ENCODE results near the gene PGRMC2.
"Not testable (repeated sequence)": the region's sequence is repeated elsewhere in the genome, so short reads cannot be mapped to it uniquely, and the experiment has no call there.

The PGRMC2 gene

DNA sequence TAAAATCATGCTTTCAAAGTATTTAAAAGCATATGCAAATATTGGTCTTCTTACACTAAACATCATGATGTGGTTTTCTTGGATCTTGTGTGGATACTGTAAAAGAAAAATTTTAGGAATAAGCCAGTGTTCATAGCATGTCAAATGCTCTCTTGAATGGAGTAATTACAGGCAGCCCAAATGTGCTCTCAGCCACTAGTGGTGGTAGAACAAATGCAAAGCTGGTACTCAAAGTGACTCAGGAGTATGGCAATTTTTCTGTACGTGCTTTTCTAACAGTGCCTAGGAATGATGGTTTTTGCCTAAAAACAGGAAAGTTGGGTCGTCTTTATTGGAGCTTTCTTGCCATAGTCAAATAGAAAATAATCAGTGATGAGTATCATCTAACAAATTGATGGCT, 19.9 kb downstream of the PGRMC2 start:
- DNase-seq (ENCODE audit: low spot score), result no peak

DNA sequence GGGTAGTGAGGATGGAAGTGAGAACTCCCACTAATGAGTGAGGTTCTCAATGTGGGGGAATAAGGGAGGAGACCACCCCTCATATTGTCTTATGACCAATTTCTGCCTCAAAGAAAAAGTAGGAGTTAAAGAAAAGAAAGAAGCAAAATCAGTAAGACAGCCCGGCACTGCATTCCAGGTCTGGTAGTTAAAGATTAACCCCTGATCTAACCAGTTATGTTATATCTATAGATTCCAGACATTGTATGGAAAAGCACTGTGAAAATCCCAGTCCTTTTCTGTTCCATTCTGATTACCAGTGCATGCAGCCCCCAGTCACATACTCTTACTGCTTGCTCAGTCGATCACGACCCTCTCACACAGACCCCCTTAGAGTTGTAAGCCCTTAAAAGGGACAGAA, 20.4 kb downstream of the PGRMC2 start:
- DNase-seq (ENCODE audit: low spot score), result not testable (repeated sequence)

DNA sequence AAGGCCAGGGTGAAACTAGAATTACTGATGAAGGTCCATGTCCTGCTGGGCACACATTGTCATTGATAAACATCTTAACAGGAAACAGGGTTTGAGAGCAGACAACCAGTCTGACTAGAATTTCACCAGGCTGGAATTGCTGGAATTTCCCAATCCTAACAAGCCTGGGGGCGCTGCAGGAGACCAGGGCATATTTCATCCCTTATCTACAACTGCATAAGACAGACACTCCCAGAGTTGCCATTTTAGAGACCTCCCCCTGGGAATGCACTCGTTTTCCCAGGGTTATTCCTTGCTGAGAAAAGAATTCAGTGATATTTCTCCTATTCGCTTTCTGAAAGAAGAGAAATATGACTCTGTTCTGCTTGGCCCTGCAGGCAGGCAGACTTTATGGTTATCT, 22.1 kb downstream of the PGRMC2 start:
- not testable (repeated sequence) for DNase-seq (ENCODE audit: low spot score)

DNA sequence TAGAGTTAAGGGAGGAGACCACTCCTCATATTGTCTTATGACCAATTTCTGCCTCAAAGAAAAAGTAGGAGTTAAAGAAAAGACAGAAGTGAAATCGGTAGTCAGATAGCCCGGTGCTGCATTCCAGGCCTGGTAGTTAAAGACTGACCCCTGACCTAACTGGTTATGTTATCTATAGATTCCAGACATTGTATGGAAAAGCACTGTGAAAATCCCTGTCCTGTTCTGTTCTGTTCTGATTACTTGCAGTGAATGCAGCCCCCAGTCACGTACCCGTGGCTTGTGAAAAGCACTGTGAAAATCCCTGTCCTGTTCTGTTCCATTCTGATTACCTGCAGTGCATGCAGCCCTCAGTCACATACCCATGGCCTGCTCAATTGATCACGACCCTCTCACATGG, 27.7 kb downstream of the PGRMC2 start:
- not testable (repeated sequence) for DNase-seq (ENCODE audit: low spot score)

DNA sequence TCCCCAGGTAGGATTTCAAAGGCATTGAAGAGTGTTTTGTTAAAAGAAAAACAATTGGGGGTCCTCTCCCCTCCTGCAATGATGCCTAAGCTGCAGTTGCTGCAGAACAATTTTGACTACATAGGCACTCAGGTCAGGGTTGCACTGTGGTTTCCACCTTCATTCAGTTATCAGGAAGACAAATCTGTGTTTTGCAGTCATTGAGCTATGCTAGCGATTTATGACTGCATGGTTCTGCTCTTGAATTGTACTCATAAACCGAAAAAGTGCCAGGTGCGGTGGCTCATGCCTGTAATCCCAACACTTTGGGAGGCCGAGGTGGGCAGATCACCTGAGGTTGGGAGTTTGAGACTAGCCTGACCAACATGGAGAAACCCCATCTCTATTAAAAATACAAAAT, 29.4 kb downstream of the PGRMC2 start:
- DNase-seq (ENCODE audit: low spot score), result not testable (repeated sequence)

DNA sequence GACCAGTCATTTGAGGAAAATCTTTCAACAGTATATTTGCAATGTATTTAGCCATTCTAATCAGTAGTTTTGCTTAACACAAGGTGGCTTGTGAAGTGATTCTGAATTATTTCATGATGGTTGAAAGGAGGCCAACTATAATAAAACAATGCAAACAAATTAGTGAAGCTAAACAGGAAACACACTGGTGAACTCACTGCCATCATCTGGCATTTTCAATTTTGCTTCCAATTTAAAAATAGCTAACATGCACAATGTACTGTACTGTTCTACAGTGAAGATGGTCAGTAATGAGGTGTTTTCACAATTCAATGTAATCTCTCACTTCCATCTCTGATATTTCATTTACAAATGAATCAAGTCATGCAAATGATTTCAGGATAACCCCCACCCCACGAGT, 31.1 kb downstream of the PGRMC2 start:
- no peak for DNase-seq (ENCODE audit: low spot score)

DNA sequence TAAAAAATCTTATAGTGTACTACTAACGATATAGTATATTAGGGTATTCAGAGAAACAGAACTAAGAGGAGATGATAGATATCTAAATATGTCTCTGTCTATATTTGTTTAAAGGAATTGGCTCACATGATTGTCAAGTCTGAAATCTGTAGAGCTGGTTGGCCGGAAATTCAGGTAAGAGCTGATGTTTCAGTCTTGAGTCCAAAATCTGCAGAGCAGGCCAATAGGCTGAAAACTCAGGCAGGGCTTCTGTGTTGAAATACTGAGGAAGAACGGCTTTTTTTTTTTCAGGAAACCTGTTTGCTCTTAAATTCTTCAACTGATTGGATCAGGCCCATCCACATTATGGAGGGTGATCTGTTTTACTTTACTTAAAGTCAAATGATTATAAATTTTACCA, 31.7 kb downstream of the PGRMC2 start:
- DNase-seq (ENCODE audit: low spot score), result no peak

DNA sequence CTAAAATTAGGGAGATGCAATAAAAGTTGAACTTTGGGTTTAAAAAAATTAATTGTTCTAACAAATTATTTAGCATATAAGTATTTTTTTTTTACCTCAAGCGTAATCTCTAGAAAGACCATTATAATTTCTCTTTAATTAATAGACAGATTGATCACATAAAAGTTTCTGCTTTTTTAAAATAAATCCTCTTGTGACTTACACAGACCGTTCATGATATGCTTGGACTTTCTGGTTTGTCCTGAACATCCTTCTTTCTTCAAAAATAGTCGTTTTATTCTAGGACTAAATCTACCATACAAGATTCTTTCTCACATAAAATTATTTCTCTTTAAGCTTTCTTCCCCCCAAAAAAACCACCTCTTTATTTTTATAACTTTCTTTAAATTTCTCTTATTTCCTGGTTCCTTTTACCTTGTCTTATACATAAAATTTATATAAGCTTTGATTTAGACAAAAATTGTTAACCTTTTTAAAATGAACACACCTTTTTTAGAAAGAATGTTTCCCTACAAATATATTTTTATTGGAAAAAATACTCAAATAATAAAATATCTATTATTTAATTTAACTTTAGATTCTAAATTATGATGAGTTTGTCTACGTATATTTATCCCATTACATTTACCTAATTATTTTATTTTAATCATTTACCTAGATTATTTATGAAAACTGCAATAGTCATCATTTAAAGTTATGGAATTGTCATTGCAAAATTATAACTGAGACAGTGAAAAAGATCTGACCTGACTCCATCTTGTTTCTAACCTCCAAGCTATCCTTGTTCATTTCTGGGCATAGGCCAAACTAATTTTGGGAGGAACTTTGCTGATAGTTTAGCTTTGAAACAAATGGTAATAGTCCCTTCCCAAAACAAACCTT, 37.6 kb downstream of the PGRMC2 start:
- DNase-seq (ENCODE audit: low spot score), result no peak

DNA sequence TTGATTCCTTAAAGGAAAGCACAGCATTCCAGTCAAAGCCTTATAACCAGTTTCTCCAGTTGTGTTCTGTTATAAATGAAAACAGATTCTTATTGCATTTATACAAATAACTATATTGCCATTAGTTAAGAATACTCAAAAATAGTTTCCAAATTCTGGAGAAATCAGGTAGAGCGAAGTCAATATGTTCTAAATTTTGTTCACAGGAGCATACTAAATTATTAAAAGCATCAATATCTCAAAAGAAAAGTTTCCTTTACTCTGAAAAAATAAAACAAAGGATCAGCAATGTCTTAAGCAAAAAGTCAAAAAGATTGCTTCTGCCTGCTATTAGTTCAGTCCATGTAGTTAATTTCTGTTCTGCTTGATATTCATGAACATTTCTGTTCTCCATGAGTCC, 39.7 kb downstream of the PGRMC2 start:
- DNase-seq (ENCODE audit: low spot score), result no peak

DNA sequence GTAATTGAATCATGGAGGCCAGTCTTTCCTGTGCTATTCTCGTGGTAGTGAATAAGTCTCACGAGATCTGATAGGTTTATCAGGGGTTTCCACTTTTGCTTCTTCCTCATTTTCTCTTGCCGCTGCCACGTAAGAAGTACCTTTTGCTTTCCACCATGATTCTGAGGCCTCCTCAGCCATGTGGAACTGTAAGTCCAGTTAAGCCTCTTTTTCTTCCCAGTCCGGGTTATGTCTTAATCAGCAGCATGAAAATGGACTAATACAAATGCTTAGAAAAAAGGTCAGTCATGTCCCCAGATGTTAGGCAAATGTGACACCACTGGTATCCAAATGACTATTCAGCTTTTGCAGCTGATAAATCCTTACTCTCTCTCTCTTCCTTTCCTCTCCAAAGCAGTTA, 42.2 kb downstream of the PGRMC2 start:
- DNase-seq (ENCODE audit: low spot score), result not testable (repeated sequence)

DNA sequence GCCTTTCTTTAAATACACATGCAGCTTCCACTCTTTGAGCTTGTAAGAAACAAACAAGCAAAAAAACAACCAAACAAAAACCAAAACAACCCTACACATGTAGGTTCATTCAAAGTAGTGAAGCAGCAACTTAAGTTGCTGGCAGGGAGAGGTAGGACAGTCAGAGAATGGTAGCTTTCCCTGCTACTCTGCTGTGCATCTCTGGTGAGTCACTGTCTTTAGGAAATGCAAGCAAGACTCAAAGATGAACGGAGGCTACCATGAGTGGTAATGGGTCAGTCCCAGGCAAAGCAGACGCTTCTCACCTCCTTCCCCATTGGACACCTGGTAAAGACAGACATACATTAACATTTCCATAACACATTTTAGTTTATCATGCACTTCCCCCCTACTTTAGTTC, 43.2 kb downstream of the PGRMC2 start:
- no peak for DNase-seq (ENCODE audit: low spot score)

DNA sequence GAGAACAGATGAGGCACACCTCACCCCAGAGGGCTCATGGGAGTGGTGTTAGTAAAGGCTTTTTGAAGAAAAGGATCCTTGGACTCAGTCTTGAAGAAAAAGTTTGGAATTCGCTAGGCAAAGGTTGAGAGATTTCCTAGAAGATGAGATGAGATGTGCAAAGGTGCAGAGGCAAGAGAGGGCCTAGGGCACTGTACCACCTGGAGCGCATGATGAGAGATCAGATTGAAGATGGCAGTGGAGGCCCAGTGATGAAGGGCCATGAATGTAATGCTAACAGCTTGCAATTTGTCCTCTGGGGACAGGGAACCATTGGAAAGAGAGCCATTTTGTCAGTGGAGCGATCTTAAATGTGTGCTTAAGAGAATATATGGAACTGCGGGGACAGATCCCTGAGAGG, 45.0 kb downstream of the PGRMC2 start:
- DNase-seq (ENCODE audit: low spot score), result no peak

DNA sequence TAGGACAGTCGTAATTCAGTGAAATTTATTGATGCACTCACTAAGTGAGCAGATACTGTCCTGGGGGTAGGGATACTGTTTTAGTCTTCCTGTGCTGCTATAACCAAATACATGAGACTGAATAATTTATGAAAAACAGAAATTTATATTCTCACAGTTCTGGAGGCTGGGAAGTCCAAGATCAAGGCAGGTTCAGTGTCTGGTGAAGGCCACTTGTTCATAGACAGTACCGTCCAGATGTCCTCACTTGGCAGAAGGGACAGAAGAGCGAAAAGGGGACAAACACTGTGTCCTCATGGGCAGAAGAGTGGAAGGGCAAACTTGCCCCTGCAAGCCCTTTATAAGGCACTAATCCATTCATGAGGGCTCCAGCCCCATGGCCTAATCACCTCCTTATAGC, 45.6 kb downstream of the PGRMC2 start:
- no peak for DNase-seq (ENCODE audit: low spot score)

DNA sequence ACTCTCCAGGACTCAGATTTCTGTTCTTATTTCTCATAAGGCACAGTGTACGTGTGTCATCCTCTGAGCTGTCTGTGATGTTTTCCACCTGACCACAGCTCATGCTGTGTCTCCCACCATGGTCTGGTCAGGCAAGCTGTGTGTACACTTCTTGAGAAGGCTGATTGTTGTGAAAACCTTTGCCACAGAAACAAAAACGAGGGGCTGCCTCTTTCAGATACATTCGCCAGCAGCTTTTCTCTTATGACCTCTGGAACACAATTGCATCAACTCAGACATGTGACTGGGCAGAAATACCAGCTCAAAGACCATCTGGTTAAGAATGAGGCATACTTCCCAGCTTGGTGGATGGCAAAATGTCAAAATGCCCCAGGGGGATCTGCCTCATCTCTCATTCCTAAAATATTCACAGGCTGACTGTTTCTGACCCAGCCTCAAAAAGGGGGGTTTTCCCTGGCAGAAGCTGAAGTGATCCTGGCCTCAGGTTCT, 46.1 kb downstream of the PGRMC2 start:
- no peak for DNase-seq (ENCODE audit: low spot score)

DNA sequence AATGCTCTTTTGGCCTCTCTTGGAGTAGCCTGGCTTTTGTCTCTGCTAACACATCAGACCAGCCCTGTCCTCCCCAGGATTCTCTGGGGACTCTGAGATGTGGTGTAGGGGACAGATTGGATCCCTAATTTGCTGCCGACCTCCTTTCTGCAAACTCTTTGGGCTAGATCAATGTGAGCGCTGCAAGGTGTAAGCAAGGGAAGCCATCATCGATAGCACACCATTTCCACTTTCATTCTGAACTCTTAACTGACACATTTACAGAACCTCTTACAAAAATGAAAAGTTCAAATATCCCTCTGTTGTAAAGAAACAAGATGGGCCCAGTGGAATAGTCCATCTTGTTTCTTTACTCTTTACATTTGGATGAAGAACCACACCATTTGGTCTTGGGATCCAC, 46.6 kb downstream of the PGRMC2 start:
- no peak for DNase-seq (ENCODE audit: low spot score)

DNA sequence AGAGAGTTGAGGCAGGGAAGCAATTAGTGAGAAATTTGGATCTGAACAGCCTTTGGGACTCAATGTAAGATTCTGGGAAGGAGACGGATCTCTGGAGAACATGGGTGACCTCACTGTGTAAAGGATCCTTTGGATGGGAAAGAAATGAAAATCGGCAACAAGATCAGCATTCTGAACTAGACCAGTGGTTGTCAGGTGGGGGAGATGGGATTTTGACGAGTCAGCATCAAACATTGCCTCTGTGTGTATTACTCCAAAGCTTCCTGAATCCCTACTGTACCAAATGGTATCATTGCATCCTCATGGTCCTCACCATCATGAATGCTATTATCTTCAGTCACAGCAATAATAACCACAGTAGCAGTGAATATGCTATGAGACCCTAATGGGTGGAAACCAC, 52.8 kb downstream of the PGRMC2 start:
- DNase-seq (ENCODE audit: low spot score), result no peak

DNA sequence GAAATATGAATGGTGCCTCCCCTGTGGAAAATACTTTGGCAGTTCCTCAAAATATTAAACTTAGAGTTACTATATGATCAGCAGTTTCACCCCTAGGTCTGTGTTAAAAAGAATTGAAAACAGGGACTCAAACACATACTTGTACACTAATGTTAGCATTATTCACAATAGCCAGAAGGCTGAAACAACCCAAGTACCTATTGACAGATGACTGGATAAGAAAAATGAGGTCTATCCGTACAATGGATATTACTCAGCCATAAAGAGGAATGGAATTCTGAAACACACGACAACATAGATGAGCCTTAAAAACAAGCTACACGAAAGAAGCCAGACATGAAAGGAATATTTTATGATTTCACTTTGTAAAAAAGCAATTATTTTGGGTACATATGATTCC, 54.9 kb downstream of the PGRMC2 start:
- no peak for DNase-seq (ENCODE audit: low spot score)

DNA sequence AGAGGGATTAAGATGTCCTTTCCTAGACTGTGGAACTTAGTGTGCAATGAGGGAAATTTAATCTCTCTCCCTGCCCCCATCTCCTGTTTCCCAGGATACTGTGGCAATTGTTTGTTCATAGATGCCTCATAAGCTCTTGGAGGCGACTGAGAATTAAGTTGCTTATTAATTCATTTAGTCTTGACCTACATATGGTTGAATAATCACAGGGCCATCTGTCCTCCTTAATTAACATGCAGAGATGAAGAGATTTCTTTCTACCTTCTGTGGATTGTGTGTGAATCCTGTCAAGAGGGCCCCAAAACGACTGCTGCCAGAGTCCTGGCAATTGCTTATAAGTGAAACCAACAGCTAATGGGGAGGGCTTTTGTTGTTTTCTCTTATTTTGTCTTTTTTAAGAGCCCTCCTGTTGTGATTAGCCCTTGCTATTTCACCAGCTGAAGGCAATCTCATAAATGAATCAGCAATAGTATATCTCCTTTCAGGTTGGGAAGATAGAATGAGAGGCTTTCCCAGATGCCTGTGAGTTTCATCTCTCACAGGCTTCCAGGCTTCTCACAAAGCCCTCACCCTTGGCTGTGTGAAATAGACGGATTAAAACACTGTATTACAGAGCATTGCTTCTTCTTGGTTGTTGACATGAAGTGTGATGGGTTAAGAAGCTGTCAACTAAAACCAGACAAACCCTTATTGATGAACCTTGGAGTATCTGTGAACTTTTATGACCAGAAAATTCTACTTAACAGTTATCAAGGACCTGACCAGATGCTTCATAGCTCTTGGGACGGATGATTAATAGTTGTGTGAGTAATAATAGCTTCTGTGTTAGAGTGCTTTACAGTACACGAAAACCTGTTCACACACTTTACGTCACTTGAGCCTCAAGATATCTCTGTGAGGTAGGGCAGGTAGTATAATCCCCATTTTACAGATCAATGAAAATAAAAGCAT, 58.5 kb downstream of the PGRMC2 start:
- no peak for DNase-seq (ENCODE audit: low spot score)

DNA sequence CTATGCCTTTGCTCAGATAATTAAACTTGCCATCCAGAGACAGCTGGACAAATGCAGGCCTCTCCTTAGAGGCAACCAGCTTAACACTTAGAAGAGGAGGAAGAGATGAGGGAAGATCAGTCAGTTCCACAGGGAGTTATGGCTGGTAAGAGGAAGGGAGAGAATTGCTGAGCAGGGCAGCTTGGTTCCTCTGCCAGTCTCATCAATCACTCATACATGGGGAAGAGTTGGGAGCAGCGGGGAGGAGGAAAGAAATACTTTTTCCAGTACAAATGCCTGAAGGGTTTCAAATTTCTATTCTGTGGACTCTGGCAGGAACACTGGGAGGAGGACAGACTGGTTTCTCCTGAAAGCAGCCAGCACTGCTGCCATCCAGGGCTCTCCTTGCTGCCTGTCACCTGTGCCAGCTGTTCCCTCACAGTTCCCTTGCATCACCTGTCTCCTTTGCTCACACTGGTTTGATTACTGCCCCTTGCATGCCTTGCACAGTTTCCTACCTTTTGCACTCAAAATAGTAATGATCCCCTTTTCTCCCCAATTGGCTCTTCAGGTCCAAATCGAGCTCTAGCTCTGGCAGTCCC, 59.5 kb downstream of the PGRMC2 start:
- no peak for DNase-seq (ENCODE audit: low spot score)

DNA sequence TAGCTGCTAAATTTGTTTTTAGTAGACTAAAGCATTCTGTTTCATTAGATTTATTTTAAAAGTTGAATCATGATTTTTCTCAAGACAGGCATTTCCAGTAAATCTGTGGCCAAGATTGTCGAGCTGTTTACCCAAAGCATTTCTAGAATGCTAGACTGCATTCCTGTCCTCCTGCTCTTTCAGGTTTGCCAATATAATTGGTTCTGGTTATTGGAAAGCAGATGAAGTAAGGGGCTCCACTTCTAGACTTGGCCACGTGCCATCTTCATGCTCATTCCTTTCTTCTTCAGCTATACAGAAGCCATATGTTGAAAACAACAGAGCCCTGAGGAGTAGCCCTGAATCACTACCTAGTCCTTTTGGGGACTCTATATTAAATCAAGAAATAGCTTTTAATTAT, 62.5 kb downstream of the PGRMC2 start:
- no peak for DNase-seq (ENCODE audit: low spot score)

DNA sequence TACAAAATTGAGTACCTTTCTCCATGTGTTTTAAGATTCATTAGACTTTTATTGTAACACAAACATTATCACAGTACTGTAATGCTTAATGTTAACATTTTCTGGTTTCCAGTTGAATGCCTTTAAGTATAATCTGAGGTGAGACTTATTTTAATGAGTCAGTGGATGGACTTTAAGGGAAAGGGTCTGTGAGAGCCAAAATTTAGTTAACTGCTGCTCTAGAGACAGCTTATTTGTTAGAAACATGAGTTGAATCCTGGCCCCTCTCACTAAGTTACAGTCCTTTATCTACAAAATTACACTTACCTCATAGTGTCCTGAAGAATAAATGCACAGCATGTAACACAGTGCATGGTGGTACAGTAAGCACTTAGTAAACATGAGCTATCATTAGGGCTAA, 66.0 kb downstream of the PGRMC2 start:
- DNase-seq (ENCODE audit: low spot score), result no peak

All from germinal center (tissue), 1 donor.